ACHN (cell line): ENCODE results near the gene IFNGR1.
"Not testable (repeated sequence)": the region's sequence is repeated elsewhere in the genome, so short reads cannot be mapped to it uniquely, and the experiment has no call there.

ENCODE experiments used
- DNase-seq: peaks from one replicate; pipeline ENCODE4 v3.0.0-alpha.2; 2015
- in situ Hi-C: cut with HindIII; loops from 2 replicates; pipeline ENCODE4 v1.10.0; 2017; ENCODE audit warnings: low sequenced_read_pairs, low pct_ligation_motif_present, low pct_unique_long_range_greater_than_20kb

IFNGR1 gene

DNA sequence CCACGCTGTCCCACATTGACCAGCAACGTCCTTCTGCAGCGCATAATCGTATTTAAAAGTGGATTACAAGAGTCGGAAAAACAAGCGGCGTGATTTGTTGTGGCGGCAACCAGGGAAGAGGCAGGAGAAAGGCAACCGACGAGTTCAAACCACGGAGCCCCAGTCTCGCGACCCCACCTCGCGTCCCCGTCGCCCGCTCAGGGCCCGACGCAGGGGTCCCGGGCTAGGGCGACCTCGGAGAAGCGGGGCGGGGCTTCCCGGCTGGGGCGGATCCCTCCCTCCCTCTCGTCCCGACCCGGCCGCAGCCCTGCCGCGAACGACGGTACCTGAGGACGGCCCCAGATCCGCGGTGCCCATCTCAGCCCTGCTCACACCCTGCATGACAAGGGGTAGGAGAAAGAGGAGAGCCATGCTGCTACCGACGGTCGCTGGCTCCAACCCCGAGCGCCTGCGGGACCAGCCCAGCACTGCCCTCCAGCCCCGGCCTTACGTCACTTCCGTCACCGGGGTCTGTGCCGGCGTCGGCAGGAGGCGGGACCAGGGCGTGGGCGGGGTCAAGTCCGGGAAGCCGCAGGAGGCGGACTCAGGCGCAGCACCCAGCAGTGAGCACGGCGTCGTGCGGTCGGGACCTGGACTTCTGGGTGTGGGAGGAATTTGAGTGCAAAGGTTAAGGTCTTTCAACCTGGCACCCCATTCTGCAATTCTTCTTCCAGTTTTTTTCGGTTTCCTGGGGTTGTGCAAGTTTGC, at the start of gene IFNGR1:
TSS of gene IFNGR1 (minus strand) at position 469 of the 747 bp plus-strand sequence. CDS start at position 411, 58 bp downstream.
- DNase-seq, result peak; percentile 87
- in situ Hi-C loops, result no loop called here

DNA sequence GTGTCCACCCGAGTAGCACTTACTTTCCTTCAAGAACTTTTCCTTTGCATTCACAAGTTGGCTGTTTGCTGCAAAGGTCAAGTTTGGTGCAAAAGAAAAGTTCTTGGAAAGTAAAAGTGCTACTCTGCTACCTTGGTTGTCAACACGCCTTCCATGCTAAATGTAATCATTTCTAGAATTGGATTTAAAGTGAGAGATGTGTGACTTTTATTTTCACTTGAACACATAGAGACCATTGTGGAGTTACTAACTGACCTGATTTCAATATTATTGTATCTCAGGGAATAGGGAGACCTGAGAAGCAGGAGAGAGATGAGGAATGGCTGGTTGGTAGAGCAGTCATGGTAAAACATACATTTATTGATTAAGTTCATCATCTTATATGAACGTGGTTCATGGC, 49.7 kb upstream of the IFNGR1 start:
- no peak for DNase-seq
- in situ Hi-C loops, result no loop called here

DNA sequence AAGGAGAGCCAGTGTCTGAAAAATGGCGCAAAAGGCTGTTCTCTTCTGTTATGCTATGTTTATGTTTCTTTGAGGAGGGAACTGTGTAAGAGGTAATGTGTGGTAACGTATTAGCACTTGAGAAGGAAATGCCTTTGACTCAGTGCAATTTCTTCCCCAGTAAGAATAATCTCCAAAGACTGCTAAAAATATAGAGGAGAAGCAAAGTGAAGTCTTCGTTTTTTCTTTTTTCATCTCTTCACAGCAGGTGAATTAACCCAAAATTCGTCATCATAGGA, 47.1 kb upstream of the IFNGR1 start:
- in situ Hi-C loops, result no loop called here

DNA sequence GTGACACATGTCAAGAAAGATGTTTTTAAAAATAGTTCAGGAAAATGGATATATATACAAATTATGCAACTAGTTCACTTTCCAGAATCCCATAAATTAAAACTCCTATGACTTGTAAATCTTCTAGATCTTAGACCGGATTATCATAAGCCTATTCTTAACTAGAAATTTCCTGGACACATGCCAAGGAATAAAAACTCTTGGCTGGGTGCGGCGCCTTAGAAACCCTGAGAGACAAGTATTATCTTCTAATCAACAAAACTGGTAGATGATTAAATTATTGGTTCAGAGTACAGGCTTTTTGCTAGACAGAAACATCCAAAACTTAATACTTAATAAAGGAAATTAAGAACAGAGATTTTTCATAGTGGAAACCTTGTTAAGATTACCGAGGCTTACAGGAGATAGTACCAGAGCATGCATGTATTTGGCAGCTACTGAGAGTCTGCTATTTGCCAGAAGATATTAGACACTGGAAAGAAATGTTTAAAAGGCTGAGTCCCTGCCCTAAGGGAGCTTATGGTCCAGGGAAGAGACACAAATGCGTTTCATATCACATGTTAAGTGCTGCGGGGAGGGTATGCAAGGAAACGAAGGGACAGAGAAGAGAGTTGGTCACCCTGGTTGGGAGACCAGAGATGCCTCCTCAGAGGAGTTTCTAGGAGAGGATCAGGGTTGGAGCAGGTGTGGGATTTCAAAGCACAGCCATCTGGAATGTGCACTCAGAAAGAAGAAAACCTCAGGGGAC, 46.5 kb upstream of the IFNGR1 start:
- in situ Hi-C loops, result no loop called here
- no peak for DNase-seq

More for the DNA sequence above, 47.1 kb upstream of the IFNGR1 start:
- no peak for DNase-seq

DNA sequence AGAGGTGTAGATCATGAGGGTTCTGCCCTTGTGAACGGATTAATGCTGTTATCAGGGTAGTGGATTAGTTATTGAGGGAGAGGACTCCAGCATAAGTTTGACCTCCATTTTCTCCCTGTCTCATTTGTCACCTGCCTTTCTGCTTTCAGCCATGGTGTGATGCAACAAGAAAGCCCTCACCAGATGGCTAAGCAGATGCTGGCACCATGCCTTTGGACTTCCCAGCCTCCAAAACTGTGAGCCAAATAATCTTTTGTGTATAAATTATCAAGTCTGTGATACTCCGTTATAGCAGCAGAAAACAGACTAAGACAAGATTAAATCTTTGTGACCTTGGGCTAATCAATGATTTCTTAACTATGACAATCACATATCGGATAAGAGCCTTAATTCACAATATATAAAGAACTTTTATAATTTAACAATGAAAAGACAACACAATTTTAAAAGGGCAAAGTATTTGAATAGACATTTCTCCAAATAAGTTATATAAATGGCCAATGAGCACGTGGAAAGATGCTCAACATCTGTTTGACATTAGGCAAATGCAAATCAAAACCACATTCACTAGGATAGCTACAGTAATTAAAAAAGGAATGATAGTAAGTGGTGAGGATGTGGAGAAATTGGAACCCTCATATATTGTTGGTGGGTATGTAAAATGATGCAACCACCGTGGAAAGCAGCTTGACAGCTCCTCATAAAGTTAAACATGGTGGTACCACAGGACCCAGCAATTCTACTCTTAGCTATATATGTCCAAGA, 45.3 kb upstream of the IFNGR1 start:
- no peak for DNase-seq
- in situ Hi-C loops, result no loop called here

DNA sequence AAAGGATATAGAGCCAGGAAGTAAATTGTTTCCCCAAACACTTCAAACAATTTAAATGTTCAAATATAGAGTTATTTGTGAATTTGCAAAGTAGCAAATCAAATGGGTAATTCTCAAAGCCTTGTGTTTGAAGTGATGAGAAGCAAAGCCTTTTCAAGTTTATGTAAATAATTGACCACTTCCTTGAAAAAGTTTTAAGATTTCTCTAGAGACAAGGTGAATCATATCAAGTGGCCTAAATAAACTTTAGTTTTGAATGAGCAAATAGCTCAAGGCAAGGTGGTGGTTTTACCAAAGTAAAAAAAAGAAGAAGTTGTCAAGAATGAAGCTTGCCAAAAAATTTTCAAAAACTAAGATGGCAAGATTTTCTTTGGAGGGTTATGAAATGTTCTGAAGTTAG, 42.6 kb upstream of the IFNGR1 start:
- in situ Hi-C loops, result no loop called here
- DNase-seq, result no peak

DNA sequence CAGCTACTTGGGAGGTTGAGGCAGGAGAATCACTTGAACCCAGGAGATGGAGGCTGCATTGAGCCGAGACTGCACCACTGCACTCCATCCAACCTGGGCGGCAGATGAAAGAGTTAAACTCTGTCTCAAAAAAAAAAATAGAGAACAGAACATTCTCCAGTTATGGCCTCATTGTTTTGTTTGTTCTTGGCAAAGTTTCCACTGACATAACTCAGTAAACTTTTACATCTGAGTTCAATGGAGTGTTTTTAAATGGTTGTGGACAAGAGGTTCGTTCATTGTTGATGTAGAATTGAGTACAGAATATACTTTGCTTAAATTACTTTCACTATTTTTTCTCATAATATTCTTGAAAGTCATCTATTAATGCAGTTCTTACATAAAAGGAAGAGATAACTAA, 42.2 kb upstream of the IFNGR1 start:
- DNase-seq, result no peak
- in situ Hi-C loops, result no loop called here

DNA sequence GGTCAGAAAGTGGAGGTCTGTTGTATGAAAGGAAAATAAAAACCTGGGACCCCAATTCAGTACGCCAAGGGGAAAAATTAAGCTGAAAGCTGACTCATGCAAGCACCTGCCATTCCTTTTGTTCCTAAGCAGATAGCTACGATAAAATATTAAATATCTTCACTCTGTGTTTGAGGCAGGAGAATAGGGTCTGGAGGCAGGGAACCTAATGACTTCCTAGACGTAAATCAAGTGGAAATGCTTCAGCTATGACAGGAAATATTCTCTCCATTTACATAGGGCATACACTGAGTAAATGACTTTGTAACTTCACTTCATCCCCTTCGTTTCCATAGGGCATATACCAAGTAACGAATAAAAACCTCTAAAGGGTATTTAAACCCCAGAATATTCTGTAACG, 41.0 kb upstream of the IFNGR1 start:
- no peak for DNase-seq
- in situ Hi-C loops, result no loop called here

DNA sequence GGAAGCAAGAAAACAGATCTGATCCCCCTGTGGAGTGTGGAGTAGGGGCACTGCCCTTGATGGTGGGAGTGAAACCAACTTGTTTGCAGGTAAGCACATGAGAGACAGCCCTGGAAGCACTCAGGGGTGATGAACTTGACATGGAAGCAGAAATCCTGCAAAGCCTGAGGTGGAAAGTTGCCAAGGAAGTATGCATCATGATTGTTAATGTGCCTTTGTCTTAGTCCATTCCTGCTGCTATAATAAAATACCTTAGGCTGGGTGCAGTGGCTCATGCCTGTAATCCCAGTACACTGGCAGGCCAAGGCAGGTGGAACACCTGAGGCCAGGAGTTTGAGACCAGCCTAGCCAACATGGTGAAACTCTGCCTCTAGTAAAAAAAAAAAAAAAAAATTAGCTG, 40.2 kb upstream of the IFNGR1 start:
- DNase-seq, result no peak
- in situ Hi-C loops, result no loop called here

DNA sequence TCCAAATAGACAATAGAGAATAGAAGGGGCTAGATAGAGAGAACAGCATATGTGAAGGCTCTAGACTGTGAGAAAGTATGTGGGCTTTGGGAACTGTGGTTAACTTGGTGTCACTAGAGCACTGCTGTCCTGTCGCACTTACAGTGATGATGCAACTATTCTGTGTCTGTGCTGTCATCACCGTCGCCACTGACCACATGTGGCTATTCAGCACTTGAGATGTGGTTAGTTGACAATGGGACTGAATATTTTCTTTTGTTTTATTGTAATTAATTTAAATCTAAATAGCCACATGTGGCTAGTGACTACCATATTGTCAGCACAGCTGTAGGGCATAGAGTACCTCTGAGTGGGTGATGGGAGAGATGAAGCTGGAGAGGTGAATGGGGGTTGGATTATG, 39.0 kb upstream of the IFNGR1 start:
- DNase-seq, result no peak
- in situ Hi-C loops, result no loop called here

DNA sequence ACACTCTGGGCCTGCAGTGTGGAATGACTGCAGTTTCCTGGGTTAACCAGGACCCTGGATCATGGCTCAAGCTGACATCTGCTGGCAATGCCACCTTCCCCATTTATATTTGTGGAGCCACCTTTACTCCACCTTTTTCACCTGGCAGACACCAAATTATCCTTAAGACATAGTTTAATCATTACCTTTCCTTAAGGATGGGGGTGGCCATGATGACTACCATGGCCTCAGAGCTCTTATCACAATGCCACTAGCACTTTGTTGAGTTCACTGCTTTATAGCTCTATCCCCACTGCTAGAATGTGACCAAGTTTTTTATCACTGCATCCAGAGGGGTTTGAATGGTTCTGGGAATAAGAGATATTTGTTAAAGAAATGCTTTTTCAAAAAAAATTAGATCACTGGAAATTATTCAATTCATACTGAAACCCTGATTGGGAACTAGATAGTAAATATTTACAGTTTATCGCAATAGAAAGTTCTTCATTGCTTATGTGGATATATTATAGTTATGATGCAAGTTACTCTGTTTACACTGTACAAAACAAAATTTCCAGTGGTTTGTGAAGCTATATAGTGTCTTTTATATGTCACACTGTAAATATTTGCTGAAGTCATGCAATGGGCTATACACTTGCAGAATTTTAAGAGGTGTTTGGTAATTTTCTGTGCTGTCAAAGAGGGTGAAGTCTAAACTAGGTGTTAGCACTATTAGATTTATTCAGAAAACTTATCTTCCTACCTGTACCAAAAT, 37.3 kb upstream of the IFNGR1 start:
- in situ Hi-C loops, result no loop called here

DNA sequence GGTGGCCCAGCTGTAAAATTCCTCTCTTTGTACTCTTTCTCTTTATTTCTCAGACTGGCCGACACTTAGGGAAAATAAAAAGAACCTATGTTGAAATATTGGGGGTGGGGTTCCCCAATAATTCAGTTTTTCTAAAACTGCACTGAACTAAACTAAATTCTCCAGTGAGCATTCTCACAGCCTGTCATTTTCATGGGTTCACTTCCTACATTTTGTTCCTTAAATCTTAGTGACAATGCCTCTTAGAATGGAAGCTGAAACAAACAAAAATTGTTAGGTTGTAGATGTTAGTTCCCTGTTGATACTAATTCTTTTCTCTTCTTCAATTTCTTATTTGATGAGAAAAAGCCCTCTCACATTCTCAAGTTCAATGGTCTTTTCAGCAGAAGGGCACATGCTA, 35.8 kb upstream of the IFNGR1 start:
- no peak for DNase-seq
- in situ Hi-C loops, result no loop called here

More for the DNA sequence above, 37.3 kb upstream of the IFNGR1 start:
- DNase-seq, result no peak

DNA sequence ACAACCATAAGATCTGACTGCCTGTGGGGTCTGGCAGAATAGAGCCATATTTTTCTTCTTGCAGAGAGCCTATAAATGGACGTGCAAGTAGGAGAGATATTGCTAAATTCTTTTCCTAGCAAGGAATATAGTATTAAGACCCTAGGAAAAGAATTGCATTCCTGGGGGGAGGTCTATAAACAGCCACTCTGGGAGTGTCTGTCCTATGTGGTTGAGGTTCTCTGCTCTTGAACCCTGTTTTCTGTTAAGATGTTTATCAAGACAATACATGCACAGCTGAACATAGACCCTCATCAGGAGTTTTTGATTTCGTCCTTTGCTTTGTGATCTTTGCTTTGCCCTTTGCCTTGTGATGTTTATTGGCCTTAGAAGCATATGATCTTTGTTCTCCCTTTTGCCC, 35.2 kb upstream of the IFNGR1 start:
- DNase-seq, in situ Hi-C loops: not testable (repeated sequence)

DNA sequence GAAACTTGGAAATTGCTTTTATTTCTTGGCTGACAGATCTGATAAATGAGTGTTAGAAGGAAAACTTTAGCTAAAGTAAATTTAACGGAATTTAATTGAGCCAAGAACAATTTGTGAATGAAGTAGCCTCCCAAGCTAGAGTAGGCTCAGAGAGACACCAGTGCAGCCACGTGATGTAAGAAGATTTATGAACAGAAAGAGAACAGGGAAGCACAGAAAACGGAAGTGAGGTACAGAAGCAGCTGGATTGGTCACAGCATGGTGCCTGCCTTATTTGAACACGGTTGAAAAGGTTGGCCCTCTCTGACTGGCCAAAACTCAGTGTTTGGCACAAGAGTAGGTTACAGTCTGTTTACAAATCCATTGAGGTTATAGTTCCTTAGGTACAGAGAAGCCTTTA, 29.5 kb upstream of the IFNGR1 start:
- in situ Hi-C loops, result no loop called here
- DNase-seq, result no peak

DNA sequence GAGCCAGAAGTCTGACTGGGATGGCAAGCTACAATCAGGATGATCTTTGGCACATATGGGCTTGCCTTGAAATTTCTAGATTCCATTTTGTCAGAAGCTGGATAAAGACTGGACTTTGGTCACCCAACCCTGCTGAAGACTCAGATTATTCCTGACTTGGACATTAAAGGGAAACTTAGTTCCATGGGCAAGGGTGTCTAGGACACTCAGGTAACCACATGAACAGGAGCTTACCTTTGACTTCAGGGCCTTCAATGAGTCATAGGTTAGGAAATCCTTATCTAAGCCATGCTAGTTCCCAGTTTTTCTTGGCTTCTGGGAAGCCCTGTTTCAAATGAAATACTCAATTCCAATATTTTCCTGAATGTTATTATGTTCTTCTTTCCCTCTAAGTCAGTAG, 28.5 kb upstream of the IFNGR1 start:
- in situ Hi-C loops, result no loop called here

DNA sequence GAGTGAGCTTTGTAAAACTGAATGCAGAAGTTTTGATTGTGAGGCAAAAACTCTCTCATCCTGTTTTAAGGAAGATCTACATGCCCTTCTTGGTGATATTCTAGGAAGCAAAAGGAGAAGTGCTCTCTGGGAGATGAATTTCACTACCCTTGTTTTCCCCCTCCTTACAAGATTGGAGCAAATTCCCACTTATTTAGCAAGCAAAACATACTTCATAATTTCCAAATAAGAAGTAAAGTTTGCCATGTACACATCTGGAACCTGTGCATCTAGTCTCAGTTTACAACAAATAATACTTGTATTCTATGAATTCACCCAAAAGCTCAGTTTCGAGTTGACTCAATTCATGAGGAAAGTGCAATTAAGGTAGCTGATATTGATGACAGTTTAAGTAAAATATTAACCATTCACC, 27.6 kb upstream of the IFNGR1 start:
- no peak for DNase-seq
- in situ Hi-C loops, result no loop called here

More for the DNA sequence above, 28.5 kb upstream of the IFNGR1 start:
- DNase-seq, result no peak

DNA sequence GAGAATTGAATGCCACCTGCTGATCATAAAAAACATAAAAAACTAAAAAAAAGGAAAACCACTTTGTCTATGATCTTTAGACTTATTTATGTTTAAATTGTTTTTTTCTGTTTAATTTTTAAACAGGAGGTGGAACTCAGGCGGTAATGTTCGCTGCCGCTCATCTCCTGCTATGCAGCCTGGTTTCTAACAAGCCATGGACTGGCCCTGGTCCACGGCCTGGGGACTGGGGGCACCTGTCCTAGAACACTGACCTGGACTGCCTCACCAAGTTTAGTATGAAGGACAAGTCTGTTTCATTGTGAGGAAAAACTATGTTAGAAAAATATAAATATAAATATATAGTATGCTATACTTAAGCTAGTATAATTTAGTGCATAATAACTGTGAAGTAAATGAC, 27.0 kb upstream of the IFNGR1 start:
- no peak for DNase-seq
- in situ Hi-C loops, result no loop called here

DNA sequence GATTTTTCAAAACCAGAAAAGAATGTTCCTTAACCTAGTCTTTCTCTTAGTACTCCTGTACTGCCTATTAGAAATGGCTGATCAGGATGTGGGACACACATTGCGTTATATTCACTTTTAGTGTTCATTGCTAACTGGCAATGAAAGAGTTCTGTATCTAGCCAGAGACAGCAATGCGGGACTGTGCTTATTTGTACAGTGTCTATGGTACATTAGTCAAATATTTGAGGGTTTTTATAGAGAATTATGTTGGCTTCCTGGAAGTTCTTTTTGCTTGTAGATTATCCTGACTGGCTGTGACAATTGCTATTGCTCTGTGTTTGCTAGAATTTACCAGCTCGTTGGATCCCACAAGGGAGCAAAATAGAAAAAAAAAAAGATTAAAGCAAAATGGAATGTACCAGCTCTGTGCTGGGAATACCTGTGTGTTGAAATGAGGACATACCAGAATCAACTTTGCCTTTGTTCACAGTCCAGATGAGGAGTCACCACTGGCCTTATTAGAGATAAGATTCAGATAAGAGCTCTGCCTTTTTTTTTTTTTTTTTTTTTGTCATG, 22.4 kb upstream of the IFNGR1 start:
- no peak for DNase-seq
- in situ Hi-C loops, result no loop called here

DNA sequence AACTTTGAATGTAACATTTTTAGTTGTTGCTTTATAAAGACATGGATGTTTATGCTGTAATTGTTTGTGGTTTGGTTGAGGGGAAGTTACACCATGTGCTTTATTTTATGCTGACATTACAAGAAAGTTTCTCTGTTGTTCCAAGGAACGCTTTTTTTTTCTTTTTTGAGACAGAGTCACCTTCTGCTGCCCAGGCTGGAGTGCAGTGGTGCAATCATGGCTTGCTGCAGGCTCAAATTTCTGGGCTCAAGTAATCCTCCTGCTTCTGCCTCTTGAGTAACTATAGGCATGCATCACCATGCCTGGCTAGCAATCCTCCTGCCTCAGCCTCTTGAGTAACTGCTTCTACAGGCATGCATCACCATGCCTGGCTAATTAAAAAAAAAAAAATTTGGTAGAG, 21.0 kb upstream of the IFNGR1 start:
- in situ Hi-C loops, result no loop called here
- DNase-seq, result no peak
